GM18867 (cell line): Measurements from ENCODE around the gene PDIA6.
"Not testable (repeated sequence)": the region's sequence is repeated elsewhere in the genome, so short reads cannot be mapped to it uniquely, and the experiment has no call there.

ENCODE experiments used
- ATAC-seq: cut with Tn5 transposase; IDR thresholded peaks from one replicate; pipeline ENCODE4 v1.9.1; 2021; ENCODE audit warnings: mild to moderate bottlenecking, moderate library complexity; ENCODE audit not compliant: unreplicated experiment

Gene PDIA6

GRCh38 chr2:10783421-10783820 is 29.2 kb downstream of the PDIA6 start:
- no peak for ATAC-seq

GRCh38 chr2:10781746-10782145 is 30.8 kb downstream of the PDIA6 start:
- ATAC-seq: no peak

- not testable (repeated sequence) for ATAC-seq
Observed at GRCh38 chr2:10780821-10781220, 31.8 kb downstream of the PDIA6 start.

- ATAC-seq: no peak
Observed at GRCh38 chr2:10780491-10780820, 32.1 kb downstream of the PDIA6 start.

- no peak for ATAC-seq
Observed at GRCh38 chr2:10779776-10780490, 32.7 kb downstream of the PDIA6 start.

GRCh38 chr2:10778724-10779115 is 33.9 kb downstream of the PDIA6 start:
- no peak for ATAC-seq

GRCh38 chr2:10777842-10778723 is 34.5 kb downstream of the PDIA6 start:
- ATAC-seq: no peak

- no peak for ATAC-seq
Observed at GRCh38 chr2:10777111-10777841, 35.3 kb downstream of the PDIA6 start.

- ATAC-seq: no peak
Observed at GRCh38 chr2:10776231-10776977, 36.2 kb downstream of the PDIA6 start.

- no peak for ATAC-seq
Observed at GRCh38 chr2:10775831-10776230, 36.8 kb downstream of the PDIA6 start.

GRCh38 chr2:10775021-10775780 is 37.4 kb downstream of the PDIA6 start:
- no peak for ATAC-seq

- no peak for ATAC-seq
Observed at GRCh38 chr2:10774394-10774793, 38.2 kb downstream of the PDIA6 start.

- no peak for ATAC-seq
Observed at GRCh38 chr2:10773821-10774341, 38.7 kb downstream of the PDIA6 start.

- ATAC-seq: no peak
Observed at GRCh38 chr2:10772868-10773215, 39.7 kb downstream of the PDIA6 start.

GRCh38 chr2:10772201-10772867 is 40.3 kb downstream of the PDIA6 start:
- no peak for ATAC-seq

GRCh38 chr2:10771786-10772185 is 40.8 kb downstream of the PDIA6 start:
- ATAC-seq: no peak

- ATAC-seq: no peak
Observed at GRCh38 chr2:10770956-10771750, 41.4 kb downstream of the PDIA6 start.

GRCh38 chr2:10768063-10768507 is 44.5 kb downstream of the PDIA6 start:
- no peak for ATAC-seq

GRCh38 chr2:10765914-10766313 is 46.7 kb downstream of the PDIA6 start:
- no peak for ATAC-seq
